ENCODE data around the gene DNMT3A.

- no peak for TF ChIP-seq JUNB (IDR thresholded peaks at IDR 0.05; ENCODE audit: unreplicated experiment)
- no peak for TF ChIP-seq CTCF (conservative IDR thresholded peaks at IDR 0.05; ENCODE audit: low read depth in 2 of 2)
- no peak for TF ChIP-seq ZNF331 (CRISPR knock-in tag; IDR thresholded peaks at IDR 0.05; ENCODE audit: low read depth)
- TF ChIP-seq EZH2phosphoT487 (IDR thresholded peaks at IDR 0.05; ENCODE audit: unreplicated experiment): no peak
- no peak for TF ChIP-seq ETS1 (IDR thresholded peaks at IDR 0.05)
- TF ChIP-seq POLR2AphosphoS5 (IDR thresholded peaks at IDR 0.05; ENCODE audit: low read depth): no peak
- TF ChIP-seq EZH2 (IDR thresholded peaks at IDR 0.05; ENCODE audit: low read depth, unreplicated experiment): no peak
- TF ChIP-seq REST (IDR thresholded peaks at IDR 0.05; ENCODE audit: unreplicated experiment): no peak
- TF ChIP-seq ZNF114 (CRISPR knock-in tag; IDR thresholded peaks at IDR 0.05): no peak
Measured at GRCh38 chr2:25383806-25384205, 42.1 kb upstream of the DNMT3A start.

All from GM23338 (cell line).